ENCODE measurements around the gene USPL1.
"Not testable (repeated sequence)": the region's sequence is repeated elsewhere in the genome, so short reads cannot be mapped to it uniquely, and the experiment has no call there.

The USPL1 gene

DNA sequence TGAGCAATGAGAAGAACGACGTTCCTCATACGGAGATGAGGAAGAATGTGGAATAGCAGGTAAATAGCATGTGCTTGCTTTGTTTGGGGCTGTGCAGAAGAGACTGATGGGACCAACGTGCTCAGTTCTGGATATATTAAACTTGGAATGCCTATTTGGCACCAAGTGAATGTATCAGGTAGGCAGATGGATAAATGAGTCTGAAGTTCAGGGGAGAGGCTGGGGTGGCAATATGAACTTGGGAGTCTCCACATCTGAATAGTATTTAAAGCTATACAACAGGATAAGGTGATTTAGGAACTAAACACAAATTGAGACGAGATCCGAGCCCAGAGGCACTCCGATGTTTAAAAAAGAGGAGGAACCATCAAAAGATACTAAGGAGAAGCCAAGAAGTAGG lies 12.7 kb upstream of the USPL1 start:
- Histone ChIP-seq H3K4me3 (ENCODE audit: low read depth, low read length) (no peak overlapping the region), H3K36me3 (ENCODE audit: control insufficient read depth in 2 of 2, insufficient read depth in 1 of 2, low read length in 2 of 2) (no peaks in the 10 kb centered on the region), H3K27ac (ENCODE audit: extremely low read depth, low read depth, low read length) (no peak overlapping the region), H3K9me3 (ENCODE audit: control insufficient read depth, insufficient read depth, low read depth, low read length) (no peaks in the 10 kb centered on the region), H3K4me1 (ENCODE audit: control insufficient read depth, insufficient read depth, low read length) (no peaks in the 10 kb centered on the region)
- POLR2A ChIA-PET = no interaction called here
- CTCF ChIA-PET = no interaction called here
- TF ChIP-seq MEIS1 (CRISPR knock-in tag; IDR thresholded peaks at IDR 0.05; ENCODE audit: borderline replicate concordance) (no peak), ZNF391 (tag by site-specific recombination; IDR thresholded peaks at IDR 0.05; ENCODE audit: borderline replicate concordance, low read depth) (no peak), SALL2 (tag by site-specific recombination; IDR thresholded peaks at IDR 0.05; ENCODE audit: borderline replicate concordance) (no peak), ZNF324 (tag by site-specific recombination; IDR thresholded peaks at IDR 0.05) (no peak), TCF7L2 (IDR thresholded peaks at IDR 0.05; ENCODE audit: borderline replicate concordance, low read depth, low read length) (no peak)
- TF ChIP-seq, protein P1, sequence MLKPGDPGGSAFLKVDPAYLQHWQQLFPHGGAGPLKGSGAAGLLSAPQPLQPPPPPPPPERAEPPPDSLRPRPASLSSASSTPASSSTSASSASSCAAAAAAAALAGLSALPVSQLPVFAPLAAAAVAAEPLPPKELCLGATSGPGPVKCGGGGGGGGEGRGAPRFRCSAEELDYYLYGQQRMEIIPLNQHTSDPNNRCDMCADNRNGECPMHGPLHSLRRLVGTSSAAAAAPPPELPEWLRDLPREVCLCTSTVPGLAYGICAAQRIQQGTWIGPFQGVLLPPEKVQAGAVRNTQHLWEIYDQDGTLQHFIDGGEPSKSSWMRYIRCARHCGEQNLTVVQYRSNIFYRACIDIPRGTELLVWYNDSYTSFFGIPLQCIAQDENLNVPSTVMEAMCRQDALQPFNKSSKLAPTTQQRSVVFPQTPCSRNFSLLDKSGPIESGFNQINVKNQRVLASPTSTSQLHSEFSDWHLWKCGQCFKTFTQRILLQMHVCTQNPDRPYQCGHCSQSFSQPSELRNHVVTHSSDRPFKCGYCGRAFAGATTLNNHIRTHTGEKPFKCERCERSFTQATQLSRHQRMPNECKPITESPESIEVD (tag by site-specific recombination; IDR thresholded peaks at IDR 0.05) = no peak

DNA sequence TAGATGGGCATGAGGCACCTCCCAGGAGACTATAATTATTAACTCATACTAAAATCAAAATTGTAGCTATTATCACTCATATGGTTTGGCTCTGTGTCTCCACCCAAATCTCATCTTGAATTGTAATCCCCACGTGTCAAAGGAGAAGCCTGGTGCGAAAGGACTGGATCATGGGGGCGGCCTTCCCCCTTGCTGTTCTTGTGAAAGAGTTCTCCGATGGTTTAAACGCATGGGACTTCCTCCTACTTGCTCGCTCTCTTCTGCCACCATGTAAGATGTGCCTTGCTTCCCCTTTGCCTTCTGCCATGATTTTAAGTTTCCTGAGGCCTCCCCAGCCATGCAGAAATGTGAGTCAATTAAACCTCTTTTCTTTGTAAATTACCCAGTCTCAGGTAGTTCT lies 10.5 kb upstream of the USPL1 start:
- H3K9me3 ChIP-seq (ENCODE audit: control insufficient read depth, insufficient read depth, low read depth, low read length); H3K27ac ChIP-seq (ENCODE audit: extremely low read depth, low read depth, low read length); POLR2A ChIA-PET; CTCF ChIA-PET; H3K4me3 ChIP-seq (ENCODE audit: low read depth, low read length); H3K36me3 ChIP-seq (ENCODE audit: control insufficient read depth in 2 of 2, insufficient read depth in 1 of 2, low read length in 2 of 2); H3K4me1 ChIP-seq (ENCODE audit: control insufficient read depth, insufficient read depth, low read length): not testable (repeated sequence)

DNA sequence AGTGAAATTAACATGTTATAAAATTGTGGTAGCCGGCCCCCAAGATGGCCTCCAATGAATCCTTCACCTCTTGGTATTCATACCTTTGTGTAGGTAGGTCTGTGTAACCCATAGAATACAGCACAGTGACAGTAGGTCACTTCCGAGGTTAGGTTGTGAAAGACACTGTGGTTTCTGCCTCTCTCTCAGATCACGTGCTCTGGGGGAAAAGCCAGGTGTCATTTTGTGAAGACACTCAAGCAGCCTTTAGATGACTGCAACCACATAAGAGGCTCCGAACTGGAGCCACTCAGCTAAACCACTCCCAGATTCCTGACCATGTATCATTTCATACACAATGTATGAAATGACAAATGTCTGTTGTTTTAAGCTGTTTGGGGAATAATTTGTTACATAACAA lies 9.8 kb upstream of the USPL1 start:
- TF ChIP-seq ZNF664 (tag by site-specific recombination; IDR thresholded peaks at IDR 0.05) (no peak), YY2 (tag by site-specific recombination; IDR thresholded peaks at IDR 0.05) (no peak), ZNF658 (tag by site-specific recombination; IDR thresholded peaks at IDR 0.05) (no peak), MYNN (tag by site-specific recombination; IDR thresholded peaks at IDR 0.05; ENCODE audit: borderline replicate concordance) (no peak), ZFP69B (tag by site-specific recombination; IDR thresholded peaks at IDR 0.05) (no peak), GLIS2 (tag by site-specific recombination; IDR thresholded peaks at IDR 0.05) (no peak), ZNF184 (tag by site-specific recombination; IDR thresholded peaks at IDR 0.05) (no peak), TRIM28 (IDR thresholded peaks at IDR 0.05; ENCODE audit: borderline replicate concordance, low read length) (no peak), ZNF596 (tag by site-specific recombination; IDR thresholded peaks at IDR 0.05) (no peak), ZNF19 (tag by site-specific recombination; IDR thresholded peaks at IDR 0.05; ENCODE audit: low read depth) (no peak), ZSCAN23 (tag by site-specific recombination; IDR thresholded peaks at IDR 0.05) (no peak), ZNF585B (tag by site-specific recombination; IDR thresholded peaks at IDR 0.05) (no peak), ZNF211 (tag by site-specific recombination; IDR thresholded peaks at IDR 0.05; ENCODE audit: low read depth) (no peak), OSR2 (tag by site-specific recombination; IDR thresholded peaks at IDR 0.05) (no peak), ZNF530 (tag by site-specific recombination; IDR thresholded peaks at IDR 0.05; ENCODE audit: low read depth) (no peak)
- TF ChIP-seq, protein P2, sequence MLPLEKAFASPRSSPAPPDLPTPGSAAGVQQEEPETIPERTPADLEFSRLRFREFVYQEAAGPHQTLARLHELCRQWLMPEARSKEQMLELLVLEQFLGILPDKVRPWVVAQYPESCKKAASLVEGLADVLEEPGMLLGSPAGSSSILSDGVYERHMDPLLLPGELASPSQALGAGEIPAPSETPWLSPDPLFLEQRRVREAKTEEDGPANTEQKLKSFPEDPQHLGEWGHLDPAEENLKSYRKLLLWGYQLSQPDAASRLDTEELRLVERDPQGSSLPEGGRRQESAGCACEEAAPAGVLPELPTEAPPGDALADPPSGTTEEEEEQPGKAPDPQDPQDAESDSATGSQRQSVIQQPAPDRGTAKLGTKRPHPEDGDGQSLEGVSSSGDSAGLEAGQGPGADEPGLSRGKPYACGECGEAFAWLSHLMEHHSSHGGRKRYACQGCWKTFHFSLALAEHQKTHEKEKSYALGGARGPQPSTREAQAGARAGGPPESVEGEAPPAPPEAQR (tag by site-specific recombination; IDR thresholded peaks at IDR 0.05) = no peak
- TF ChIP-seq, protein P3, sequence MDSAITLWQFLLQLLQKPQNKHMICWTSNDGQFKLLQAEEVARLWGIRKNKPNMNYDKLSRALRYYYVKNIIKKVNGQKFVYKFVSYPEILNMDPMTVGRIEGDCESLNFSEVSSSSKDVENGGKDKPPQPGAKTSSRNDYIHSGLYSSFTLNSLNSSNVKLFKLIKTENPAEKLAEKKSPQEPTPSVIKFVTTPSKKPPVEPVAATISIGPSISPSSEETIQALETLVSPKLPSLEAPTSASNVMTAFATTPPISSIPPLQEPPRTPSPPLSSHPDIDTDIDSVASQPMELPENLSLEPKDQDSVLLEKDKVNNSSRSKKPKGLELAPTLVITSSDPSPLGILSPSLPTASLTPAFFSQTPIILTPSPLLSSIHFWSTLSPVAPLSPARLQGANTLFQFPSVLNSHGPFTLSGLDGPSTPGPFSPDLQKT (IDR thresholded peaks at IDR 0.05; ENCODE audit: borderline replicate concordance, low read depth, low read length) = no peak
- TF ChIP-seq, protein P4, sequence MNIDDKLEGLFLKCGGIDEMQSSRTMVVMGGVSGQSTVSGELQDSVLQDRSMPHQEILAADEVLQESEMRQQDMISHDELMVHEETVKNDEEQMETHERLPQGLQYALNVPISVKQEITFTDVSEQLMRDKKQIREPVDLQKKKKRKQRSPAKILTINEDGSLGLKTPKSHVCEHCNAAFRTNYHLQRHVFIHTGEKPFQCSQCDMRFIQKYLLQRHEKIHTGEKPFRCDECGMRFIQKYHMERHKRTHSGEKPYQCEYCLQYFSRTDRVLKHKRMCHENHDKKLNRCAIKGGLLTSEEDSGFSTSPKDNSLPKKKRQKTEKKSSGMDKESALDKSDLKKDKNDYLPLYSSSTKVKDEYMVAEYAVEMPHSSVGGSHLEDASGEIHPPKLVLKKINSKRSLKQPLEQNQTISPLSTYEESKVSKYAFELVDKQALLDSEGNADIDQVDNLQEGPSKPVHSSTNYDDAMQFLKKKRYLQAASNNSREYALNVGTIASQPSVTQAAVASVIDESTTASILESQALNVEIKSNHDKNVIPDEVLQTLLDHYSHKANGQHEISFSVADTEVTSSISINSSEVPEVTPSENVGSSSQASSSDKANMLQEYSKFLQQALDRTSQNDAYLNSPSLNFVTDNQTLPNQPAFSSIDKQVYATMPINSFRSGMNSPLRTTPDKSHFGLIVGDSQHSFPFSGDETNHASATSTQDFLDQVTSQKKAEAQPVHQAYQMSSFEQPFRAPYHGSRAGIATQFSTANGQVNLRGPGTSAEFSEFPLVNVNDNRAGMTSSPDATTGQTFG (tag by site-specific recombination; IDR thresholded peaks at IDR 0.05; ENCODE audit: borderline replicate concordance) = no peak
- TF ChIP-seq, protein P5, sequence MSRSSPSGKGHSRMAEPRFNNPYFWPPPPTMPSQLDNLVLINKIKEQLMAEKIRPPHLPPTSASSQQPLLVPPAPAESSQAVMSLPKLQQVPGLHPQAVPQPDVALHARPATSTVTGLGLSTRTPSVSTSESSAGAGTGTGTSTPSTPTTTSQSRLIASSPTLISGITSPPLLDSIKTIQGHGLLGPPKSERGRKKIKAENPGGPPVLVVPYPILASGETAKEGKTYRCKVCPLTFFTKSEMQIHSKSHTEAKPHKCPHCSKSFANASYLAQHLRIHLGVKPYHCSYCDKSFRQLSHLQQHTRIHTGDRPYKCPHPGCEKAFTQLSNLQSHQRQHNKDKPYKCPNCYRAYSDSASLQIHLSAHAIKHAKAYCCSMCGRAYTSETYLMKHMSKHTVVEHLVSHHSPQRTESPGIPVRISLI (tag by site-specific recombination; IDR thresholded peaks at IDR 0.05) = no peak
- no peak overlapping the region for H3K4me3 ChIP-seq (ENCODE audit: low read depth, low read length)
- no peak overlapping the region for H3K27ac ChIP-seq (ENCODE audit: extremely low read depth, low read depth, low read length)
- CTCF ChIA-PET = interaction anchor here (0.6 kb wide), 1 partner anchor 25 kb away, joined by 3 read pairs; no protein-coding TSS in a partner anchor
- POLR2A ChIA-PET = no interaction called here
- H3K36me3 ChIP-seq (ENCODE audit: control insufficient read depth in 2 of 2, insufficient read depth in 1 of 2, low read length in 2 of 2) = no peaks in the 10 kb centered on the region
- no peaks in the 10 kb centered on the region for H3K4me1 ChIP-seq (ENCODE audit: control insufficient read depth, insufficient read depth, low read length)
- H3K9me3 ChIP-seq (ENCODE audit: control insufficient read depth, insufficient read depth, low read depth, low read length) = no peaks in the 10 kb centered on the region
